DMS79 treated with DMSO at 0.1 percent for 48 hours (cell line): ENCODE data around the gene CACNA2D3.

ENCODE experiments used
- DNase-seq: peaks from one replicate; lab custom pipeline; 2025; lab: John Stamatoyannopoulos, UW

CACNA2D3 gene

GRCh38 chr3:54374214-54374852, 252.0 kb downstream of the CACNA2D3 start:
- no peak for DNase-seq

GRCh38 chr3:54376142-54376807, 253.9 kb downstream of the CACNA2D3 start:
- no peak for DNase-seq

- no peak for DNase-seq
Measured at GRCh38 chr3:54376939-54377578, 254.7 kb downstream of the CACNA2D3 start.

GRCh38 chr3:54378184-54378583, 255.8 kb downstream of the CACNA2D3 start:
- DNase-seq: no peak

GRCh38 chr3:54384279-54384678, 261.9 kb downstream of the CACNA2D3 start:
- no peak for DNase-seq

- DNase-seq: no peak
Measured at GRCh38 chr3:54390582-54390981, 268.2 kb downstream of the CACNA2D3 start.

GRCh38 chr3:54393150-54393549, 270.8 kb downstream of the CACNA2D3 start:
- no peak for DNase-seq

GRCh38 chr3:54408328-54408727, 286.0 kb downstream of the CACNA2D3 start:
- no peak for DNase-seq

GRCh38 chr3:54421943-54422342, 299.6 kb downstream of the CACNA2D3 start:
- DNase-seq: peak; percentile 25

GRCh38 chr3:54424292-54424691, 301.9 kb downstream of the CACNA2D3 start:
- no peak for DNase-seq

GRCh38 chr3:54426381-54426780, 304.0 kb downstream of the CACNA2D3 start:
- DNase-seq: no peak

GRCh38 chr3:54427501-54427900, 305.1 kb downstream of the CACNA2D3 start:
- no peak for DNase-seq

- DNase-seq: peak; percentile 84
Measured at GRCh38 chr3:54427941-54428871, 305.9 kb downstream of the CACNA2D3 start.

GRCh38 chr3:54432975-54433374, 310.6 kb downstream of the CACNA2D3 start:
- no peak for DNase-seq

- no peak for DNase-seq
Measured at GRCh38 chr3:54433846-54434245, 311.5 kb downstream of the CACNA2D3 start.

GRCh38 chr3:54434756-54435155, 312.4 kb downstream of the CACNA2D3 start:
- DNase-seq: no peak

GRCh38 chr3:54437271-54437670, 314.9 kb downstream of the CACNA2D3 start:
- no peak for DNase-seq

- DNase-seq: no peak
Measured at GRCh38 chr3:54443561-54444161, 321.3 kb downstream of the CACNA2D3 start.

GRCh38 chr3:54445630-54446029, 323.3 kb downstream of the CACNA2D3 start:
- DNase-seq: no peak

- DNase-seq: no peak
Measured at GRCh38 chr3:54447427-54447826, 325.1 kb downstream of the CACNA2D3 start.

- DNase-seq: no peak
Measured at GRCh38 chr3:54454806-54455205, 332.5 kb downstream of the CACNA2D3 start.

- no peak for DNase-seq
Measured at GRCh38 chr3:54458357-54458756, 336.0 kb downstream of the CACNA2D3 start.
